K562 (cell line): Measurements from ENCODE around the gene SMOC2. TPM values are rescaled to one million over a fixed set of nuclear protein-coding genes. Genes with fewer than 3 reads are reported as not detected.

Source experiments
- ATAC-seq: fragments of 200-7000 bp; cut with Tn5 transposase; 3 replicates; pipeline ENCODE4 v1.9.1; 2020; ENCODE audit warnings: moderate library complexity
- BruUV-seq: library from RNA; stranded (reverse); fragments of 400-500 nt; replicated peaks from 2 replicates; lab custom pipeline; 2021; lab: Mats Ljungman, UMichigan
- CTCF ChIA-PET: fragments of 300-600 bp; formaldehyde crosslinking; extraction: SDS; loops from one replicate; lab custom pipeline; 2021; ENCODE audit warnings: low intra/inter-chr PET ratio; lab: Yijun Ruan, JAX
- POLR2A ChIA-PET: fragments of 300-600, 350-650 bp; sonication (Branson Sonifier 250); formaldehyde crosslinking; extraction: SDS; loops from one replicate; lab custom pipeline; 2021; ENCODE audit warnings: antibody characterized with exemption, inconsistent platforms; lab: Yijun Ruan, JAX
- DNase-seq, 4 experiments: peaks; one replicate each; pipeline versions ENCODE4 v3.0.0 to v3.0.0-alpha.2; 2011 to 2018; ENCODE audit warnings: low spot score in 3 of 4, mixed read lengths in 3 of 4; ENCODE audit errors: extremely low read depth in 1 of 4
- FAIRE-seq: peaks from 2 replicates; lab custom pipeline; 2011; peaks lifted over from hg19 to GRCh38; lab: Jason Lieb, UNC
- H2AFZ ChIP-seq: 2 replicates; pipeline ENCODE4 v1.6.0; 2011; ENCODE audit warnings: low read depth, low read length, control low read depth, inconsistent platforms
- H3K27ac ChIP-seq: fragments of 200-600 bp; 3 replicates; pipeline ENCODE4 v1.8.0; 2011; ENCODE audit warnings: low read depth, mild to moderate bottlenecking, control low read depth, inconsistent platforms, low read length, moderate library complexity, mixed read lengths; ENCODE audit errors: extremely low read depth
- H3K27me3 ChIP-seq, 2 experiments: fragments of 300-600 bp in 1 of 2; 2 replicates in 1 of 2; 3 replicates in 1 of 2; pipeline versions ENCODE4 v1.6.0 to v1.8.0; 2011; ENCODE audit warnings: inconsistent platforms in 2 of 2, low read length in 2 of 2, mild to moderate bottlenecking in 1 of 2, mixed read lengths in 1 of 2, moderate library complexity in 1 of 2; ENCODE audit not compliant: control insufficient read depth in 2 of 2, insufficient read depth in 2 of 2
- H3K36me3 ChIP-seq: fragments of 300-600 bp; 3 replicates; pipeline ENCODE4 v1.8.0; 2011; ENCODE audit warnings: mild to moderate bottlenecking, low read length, inconsistent platforms; ENCODE audit not compliant: control insufficient read depth, insufficient read depth
- H3K4me1 ChIP-seq, 2 experiments: fragments of 200-600 bp in 1 of 2; replicated peaks in 1 of 2; 2 replicates in 1 of 2; 3 replicates in 1 of 2; pipeline versions ENCODE4 v1.5.1 to v1.8.0; 2011; ENCODE audit warnings: inconsistent platforms in 2 of 2, low read length in 2 of 2, mild to moderate bottlenecking in 1 of 2, mixed read lengths in 1 of 2, moderate library complexity in 1 of 2; ENCODE audit not compliant: control insufficient read depth in 2 of 2, insufficient read depth in 2 of 2
- H3K4me2 ChIP-seq: 2 replicates; pipeline ENCODE4 v1.6.1; 2011; ENCODE audit warnings: low read length, control low read depth, inconsistent platforms, mixed read lengths; ENCODE audit not compliant: insufficient read depth
- H3K4me3 ChIP-seq: fragments of 200-600 bp; sonication (generic), shearing (Covaris generic); 2 replicates; pipeline ENCODE4 v1.5.1; 2016; ENCODE audit warnings: control low read depth, inconsistent platforms
- H3K79me2 ChIP-seq: fragments of 200-600 bp; 3 replicates; pipeline ENCODE4 v1.8.0; 2011; ENCODE audit warnings: low read length, inconsistent platforms; ENCODE audit not compliant: control insufficient read depth, insufficient read depth
- H3K9ac ChIP-seq, 2 experiments: 2 replicates each; pipeline versions ENCODE4 v1.6.0 to v1.6.1; 2011; ENCODE audit warnings: low read depth in 2 of 2, low read length in 2 of 2, control low read depth in 1 of 2, inconsistent platforms in 1 of 2, mild to moderate bottlenecking in 1 of 2, mixed read lengths in 1 of 2; ENCODE audit not compliant: insufficient read depth in 1 of 2
- H3K9me1 ChIP-seq: one replicate; pipeline ENCODE4 v1.6.0; 2011; ENCODE audit warnings: inconsistent platforms, mild to moderate bottlenecking, low read length, moderate library complexity; ENCODE audit not compliant: control insufficient read depth, insufficient read depth
- H3K9me3 ChIP-seq: replicated peaks from 2 replicates; pipeline ENCODE4 v1.5.1; 2011; ENCODE audit warnings: low read depth, low read length, inconsistent platforms; ENCODE audit not compliant: control insufficient read depth, insufficient read depth
- H4K20me1 ChIP-seq: replicated peaks from 2 replicates; pipeline ENCODE4 v1.6.1; 2011; ENCODE audit warnings: low read length, inconsistent platforms, mixed read lengths; ENCODE audit not compliant: control insufficient read depth, insufficient read depth
- ATF4 ChIP-seq: fragments of 450-650 bp; formaldehyde crosslinking; IDR thresholded peaks from 2 replicates; pipeline ENCODE4 v1.4.0; 2022; ENCODE audit warnings: mild to moderate bottlenecking, moderate library complexity
- C11orf30 ChIP-seq: fragments of 450-650 bp; IDR thresholded peaks from 2 replicates; pipeline ENCODE4 v1.6.1; 2016; ENCODE audit warnings: low read depth, mild to moderate bottlenecking
- ELF1 ChIP-seq: fragments of 200-800 bp; sonication (Bioruptor generic); IDR thresholded peaks from 2 replicates; pipeline ENCODE4 v1.6.1; 2016; ENCODE audit warnings: missing genetic modification characterization, missing compliant biosample characterization
- FOXK1 ChIP-seq: sonication (generic); formaldehyde crosslinking; IDR thresholded peaks from 2 replicates; pipeline ENCODE4 v1.8.0; 2022; ENCODE audit warnings: missing genetic modification reagents, mild to moderate bottlenecking, borderline replicate concordance
- KDM1A ChIP-seq, 2 experiments: fragments of 450-650 bp; IDR thresholded peaks; 2 replicates each; pipeline ENCODE4 v1.6.1; 2016; ENCODE audit warnings: mild to moderate bottlenecking in 2 of 2
- MED1 ChIP-seq: sonication (generic); formaldehyde crosslinking; IDR thresholded peaks from 2 replicates; pipeline ENCODE4 v1.8.1; 2023; ENCODE audit warnings: missing genetic modification reagents, borderline replicate concordance
- PHB2 ChIP-seq: fragments of 450-650 bp; IDR thresholded peaks from 2 replicates; pipeline ENCODE4 v1.6.1; 2017; ENCODE audit warnings: low read depth
- POLR2G ChIP-seq: fragments of 200-400 bp; formaldehyde crosslinking; IDR thresholded peaks from 2 replicates; pipeline ENCODE4 v1.6.1; 2017; ENCODE audit warnings: low read depth, mild to moderate bottlenecking, antibody characterized with exemption, low read length, moderate library complexity
- SMARCA5 ChIP-seq: fragments of 450-650 bp; IDR thresholded peaks from 2 replicates; pipeline ENCODE4 v1.6.1; 2016
- ZNF639 ChIP-seq, 2 experiments: fragments of 200-800 bp in 1 of 2; sonication (Bioruptor generic) in 1 of 2; sonication (generic) in 1 of 2; formaldehyde crosslinking in 1 of 2; IDR thresholded peaks in 1 of 2; conservative IDR thresholded peaks in 1 of 2; 2 replicates each; pipeline versions ENCODE4 v1.5.0 to v1.6.1; 2016 to 2020; ENCODE audit warnings: missing compliant biosample characterization in 1 of 2, missing genetic modification characterization in 1 of 2, missing genetic modification reagents in 1 of 2
- ZNF75A ChIP-seq: fragments of 450-650 bp; formaldehyde crosslinking; IDR thresholded peaks from 2 replicates; pipeline ENCODE4 v1.4.0; 2020; ENCODE audit warnings: mild to moderate bottlenecking
- WGBS: fragments of 100-300 bp; shearing (Covaris generic); methylation state at CpG from one replicate; pipeline ENCODE4 v1.1.6; 2016; ENCODE audit warnings: low coverage, mixed read lengths; ENCODE audit not compliant: insufficient coverage; ENCODE audit errors: missing lambda C conversion rate; 5-methylcytosine and 5-hydroxymethylcytosine counted together
- in situ Hi-C: fragments of 300-500 bp; cut with MboI; formaldehyde crosslinking; loops from 4 replicates; pipeline ENCODE4 v1.15.0; 2018; ENCODE audit warnings: inconsistent platforms, mixed read lengths
- intact Hi-C: fragments of 100-400 bp; cut with micrococcal nuclease; formaldehyde crosslinking; loops from 2 replicates; pipeline ENCODE4 v1.14.2; 2022
- polyA plus RNA-seq, 8 experiments: library from polyadenylated mRNA; depleted of rRNA in 4 of 8; stranded (reverse) in 5 of 8; unstranded in 3 of 8; fragments of >200 nt; fragmentation: Nextera tagmentation in 2 of 8; fragmentation: Illumina TruSeq in 1 of 8; extraction: Ambion mirVana in 2 of 8; extraction: Trizol in 1 of 8; gene quantifications; 2 replicates each; pipeline versions ENCODE4 v1.2.1 to v1.2.3, GENCODE V29; 2011 to 2014; ENCODE audit warnings: inconsistent platforms in 1 of 8, missing spikeins in 1 of 8
- total RNA-seq, 7 experiments: library from RNA; depleted of rRNA in 6 of 7; stranded (reverse); fragments of >200 nt in 6 of 7; fragmentation: Illumina TruSeq in 2 of 7; extraction: Trizol in 2 of 7; gene quantifications; 2 replicates each; pipeline versions ENCODE4 v1.2.1 to v1.2.3, GENCODE V29; 2011 to 2021; ENCODE audit warnings: low replicate concordance in 1 of 7

SMOC2 gene
- total and polyA plus RNA-seq, 9 of the 15 experiments (the other 6 are each of a cell fraction or from before 2014, with no cell fraction given): 0.45 to 2.3 (median 1.1) TPM

- no peak overlapping the region for H3K4me3 ChIP-seq
- no peak overlapping the region for H3K27ac ChIP-seq
- H2AFZ ChIP-seq: no peak overlapping the region
- POLR2A ChIA-PET: interaction anchor here (0.6 kb wide), 1 partner anchor 129 kb away, joined by 3 read pairs; no protein-coding TSS in a partner anchor
- CTCF ChIA-PET: no interaction called here
- no peak for FAIRE-seq
- intact Hi-C loops (no loop called here), in situ Hi-C loops (no loop called here)
- H3K9me1 ChIP-seq: no peaks in the 10 kb centered on the region
- TF ChIP-seq C11orf30: 0 out of 2 replicates have a peak, but pooled peaks have one; percentile 8
- TF ChIP-seq POLR2G: no peak
- H3K36me3 ChIP-seq: no peaks in the 10 kb centered on the region
- H3K27me3 ChIP-seq: peaks cover 8 to 47% of the 10 kb centered on the region in 2 experiments; a peak in 4 of 5 replicates
- H3K4me2 ChIP-seq: no peak overlapping the region
- peaks cover 7% of the 10 kb centered on the region; the same call in 1 of the 2 replicates for H4K20me1 ChIP-seq
- no peaks in the 10 kb centered on the region for H3K79me2 ChIP-seq
- DNase-seq: no peak
- no TSS peak for BruUV-seq
- peaks cover 0 to 13% of the 10 kb centered on the region in 2 experiments; a peak in 1 of 5 replicates for H3K4me1 ChIP-seq
- ATAC-seq: peak; percentile 31; the same call in 1 of the 3 replicates
- WGBS: 13% methylated on average over 19 of the region's 21 CpGs
- no peaks in the 10 kb centered on the region for H3K9me3 ChIP-seq
- no peak overlapping the region for H3K9ac ChIP-seq
These were observed 98.2 kb downstream of the SMOC2 start for GRCh38 chr6:168538892-168539811.

GRCh38 chr6:168540713-168541291, 99.8 kb downstream of the SMOC2 start:
- no peak for ATAC-seq
- FAIRE-seq: no peak
- peaks cover 7% of the 10 kb centered on the region; the same call in 1 of the 2 replicates for H4K20me1 ChIP-seq
- no peak overlapping the region for H3K4me2 ChIP-seq
- no peak overlapping the region for H3K4me3 ChIP-seq
- peaks cover 0 to 10% of the 10 kb centered on the region in 2 experiments; a peak in 1 of 5 replicates for H3K4me1 ChIP-seq
- H3K79me2 ChIP-seq: no peaks in the 10 kb centered on the region
- DNase-seq: no peak
- H2AFZ ChIP-seq: no peak overlapping the region
- ChIA-PET CTCF (no interaction called here), POLR2A (interaction anchor here (1.0 kb wide), 2 partner anchors 10 to 350 kb away, joined by 3 to 4 read pairs; no protein-coding TSS in a partner anchor)
- H3K27me3 ChIP-seq: peaks cover 5 to 47% of the 10 kb centered on the region in 2 experiments; a peak in 4 of 5 replicates
- no peaks in the 10 kb centered on the region for H3K36me3 ChIP-seq
- in situ Hi-C loops (no loop called here), intact Hi-C loops (no loop called here)
- H3K9me3 ChIP-seq: no peaks in the 10 kb centered on the region
- no TSS peak for BruUV-seq
- H3K9me1 ChIP-seq: no peaks in the 10 kb centered on the region
- H3K27ac ChIP-seq: no peak overlapping the region
- WGBS: 23% methylated on average over 15 of the region's 15 CpGs
- no peak overlapping the region for H3K9ac ChIP-seq
- TF ChIP-seq KDM1A (IDR thresholded peaks at IDR 0.05) (no peak), MED1 (no peak), ZNF639 (CRISPR knock-in tag; conservative IDR thresholded peaks at IDR 0.05 in 1 of 2, IDR thresholded peaks at IDR 0.05 in 1 of 2) (no peak), FOXK1 (CRISPR knock-in tag) (no peak), PHB2 (no peak), ELF1 (tag) (no peak), SMARCA5 (no peak), ATF4 (CRISPR knock-in tag) (no peak), ZNF75A (CRISPR knock-in tag) (no peak)
